Keratinocyte (primary cell): ENCODE results near the gene HEG1. TPM values are rescaled to one million over a fixed set of nuclear protein-coding genes. Genes with fewer than 3 reads are reported as not detected.

Experiments used
- DNase-seq: peaks from one replicate; pipeline ENCODE4 v3.0.0-alpha.2; 2011; ENCODE audit warnings: low read depth, missing footprints, low spot score
- FAIRE-seq: peaks from 2 replicates; lab custom pipeline; 2011; peaks lifted over from hg19 to GRCh38; lab: Jason Lieb, UNC
- H2AFZ ChIP-seq: 2 replicates; pipeline ENCODE4 v1.6.0; 2012; ENCODE audit warnings: low read length, control low read depth, inconsistent platforms; ENCODE audit not compliant: control insufficient read depth
- H3K27ac ChIP-seq: 2 replicates; pipeline ENCODE4 v1.5.1; 2011; ENCODE audit warnings: low read length; ENCODE audit not compliant: control insufficient read depth, insufficient read depth
- H3K27me3 ChIP-seq: 3 replicates; pipeline ENCODE4 v1.6.0; 2011; ENCODE audit warnings: low read length; ENCODE audit not compliant: control insufficient read depth, insufficient read depth; ENCODE audit errors: extremely low read depth
- H3K36me3 ChIP-seq, 2 experiments: 2 replicates in 1 of 2; 3 replicates in 1 of 2; pipeline ENCODE4 v1.5.1; 2011; ENCODE audit warnings: low read length in 2 of 2, mild to moderate bottlenecking in 1 of 2; ENCODE audit not compliant: control insufficient read depth in 2 of 2, insufficient read depth in 2 of 2; ENCODE audit errors: extremely low read depth in 1 of 2
- H3K4me1 ChIP-seq: 3 replicates; pipeline ENCODE4 v1.5.1; 2011; ENCODE audit warnings: low read length; ENCODE audit not compliant: control insufficient read depth, insufficient read depth; ENCODE audit errors: extremely low read depth
- H3K4me2 ChIP-seq: 3 replicates; pipeline ENCODE4 v1.6.0; 2011; ENCODE audit warnings: low read depth, low read length; ENCODE audit not compliant: control insufficient read depth, insufficient read depth; ENCODE audit errors: extremely low read depth
- H3K4me3 ChIP-seq, 3 experiments: fragments of 200-600 bp in 1 of 3; sonication (generic) in 1 of 3; 2 replicates in 2 of 3; 3 replicates in 1 of 3; pipeline ENCODE4 v1.5.1; 2011 to 2016; ENCODE audit warnings: low read length in 3 of 3, mild to moderate bottlenecking in 3 of 3, control low read depth in 2 of 3, inconsistent platforms in 1 of 3, low read depth in 1 of 3, mixed read lengths in 1 of 3, mixed run types in 1 of 3, moderate library complexity in 1 of 3; ENCODE audit not compliant: control insufficient read depth in 2 of 3, insufficient read depth in 2 of 3; ENCODE audit errors: extremely low read depth in 1 of 3
- H3K79me2 ChIP-seq: 2 replicates; pipeline ENCODE4 v1.6.0; 2012; ENCODE audit warnings: low read length; ENCODE audit not compliant: control insufficient read depth, insufficient read depth
- H3K9ac ChIP-seq: 3 replicates; pipeline ENCODE4 v1.6.0; 2011; ENCODE audit warnings: low read length; ENCODE audit not compliant: control insufficient read depth, insufficient read depth; ENCODE audit errors: extremely low read depth
- H3K9me1 ChIP-seq: 3 replicates; pipeline ENCODE4 v1.6.0; 2011; ENCODE audit warnings: low read length; ENCODE audit not compliant: control insufficient read depth, insufficient read depth; ENCODE audit errors: extremely low read depth
- H3K9me3 ChIP-seq: 2 replicates; pipeline ENCODE4 v1.5.1; 2012; ENCODE audit warnings: low read depth, low read length; ENCODE audit not compliant: control insufficient read depth
- H4K20me1 ChIP-seq: 3 replicates; pipeline ENCODE4 v1.6.0; 2011; ENCODE audit warnings: low read length; ENCODE audit not compliant: control insufficient read depth, insufficient read depth; ENCODE audit errors: extremely low read depth
- CTCF ChIP-seq, 3 experiments: IDR thresholded peaks in 1 of 3; conservative IDR thresholded peaks in 1 of 3; optimal IDR thresholded peaks in 1 of 3; 2 replicates in 2 of 3; 3 replicates in 1 of 3; pipeline versions ENCODE3 to v1.5.1; 2011; ENCODE audit warnings: low read length in 3 of 3, mild to moderate bottlenecking in 3 of 3, moderate library complexity in 2 of 3, control low read depth in 1 of 3, inconsistent platforms in 1 of 3; ENCODE audit not compliant: insufficient read depth in 2 of 3; ENCODE audit errors: extremely low read depth in 1 of 3
- EZH2 ChIP-seq: IDR thresholded peaks from one replicate; pipeline ENCODE4 v1.6.1; 2012; ENCODE audit warnings: inconsistent platforms, mild to moderate bottlenecking, low read length, moderate library complexity
- dilution Hi-C: fragments of 300-500 bp; cut with MboI; formaldehyde crosslinking; loops from one replicate; pipeline ENCODE4 v1.7.0; 2020; ENCODE audit warnings: low sequenced_read_pairs; ENCODE audit not compliant: extremely low pct_ligation_motif_present
- polyA plus RNA-seq, 5 experiments: library from polyadenylated mRNA; depleted of rRNA in 3 of 5; stranded (reverse) in 3 of 5; stranded (forward) in 1 of 5; unstranded in 1 of 5; fragments of >200 nt; gene quantifications; 1 replicate in 1 of 5; 2 replicates in 3 of 5; 3 replicates in 1 of 5; pipeline versions ENCODE4 v1.2.1 to v1.2.3, GENCODE V29; 2011 to 2012; ENCODE audit warnings: missing spikeins in 2 of 5, low read depth in 1 of 5, low replicate concordance in 1 of 5

Gene HEG1
- polyA plus RNA-seq, 1 donor (not counting 4 experiments of a cell fraction or from before 2014, with no cell fraction given), result 12.7 TPM

GRCh38 chr3:125076464-125076863 is 20.7 kb upstream of the HEG1 start:
- FAIRE-seq, result no peak
- Histone ChIP-seq H3K4me1 (peaks cover 4% of the 10 kb centered on the region), H2AFZ (no peak overlapping the region), H3K79me2 (no peaks in the 10 kb centered on the region), H4K20me1 (no peaks in the 10 kb centered on the region), H3K9me3 (no peaks in the 10 kb centered on the region), H3K27me3 (no peaks in the 10 kb centered on the region), H3K9ac (no peak overlapping the region), H3K4me2 (no peak overlapping the region), H3K4me3 (no peak overlapping the region), H3K9me1 (no peaks in the 10 kb centered on the region), H3K27ac (no peak overlapping the region), H3K36me3 (peaks cover 3% of the 10 kb centered on the region in 2 experiments)
- no peak for TF ChIP-seq CTCF (optimal IDR thresholded peaks at IDR 0.05 in 1 of 3, IDR thresholded peaks at IDR 0.05 in 1 of 3, conservative IDR thresholded peaks at IDR 0.05 in 1 of 3; ENCODE audit: extremely low read depth in 1 of 3, insufficient read depth in 2 of 3, low read length in 3 of 3)
- no peak for TF ChIP-seq EZH2
- dilution Hi-C loops, result no loop called here
- DNase-seq, result no peak

GRCh38 chr3:125075738-125076137 is 19.9 kb upstream of the HEG1 start:
- no peak for DNase-seq
- Histone ChIP-seq H3K27ac (no peak overlapping the region), H3K27me3 (no peaks in the 10 kb centered on the region), H3K36me3 (peaks cover 2 to 3% of the 10 kb centered on the region in 2 experiments), H3K4me3 (no peak overlapping the region), H3K9me3 (no peaks in the 10 kb centered on the region), H3K4me1 (peaks cover 4% of the 10 kb centered on the region), H3K4me2 (no peak overlapping the region), H3K79me2 (no peaks in the 10 kb centered on the region), H2AFZ (no peak overlapping the region), H3K9ac (no peak overlapping the region), H4K20me1 (no peaks in the 10 kb centered on the region), H3K9me1 (no peaks in the 10 kb centered on the region)
- TF ChIP-seq CTCF (optimal IDR thresholded peaks at IDR 0.05 in 1 of 3, IDR thresholded peaks at IDR 0.05 in 1 of 3, conservative IDR thresholded peaks at IDR 0.05 in 1 of 3; ENCODE audit: extremely low read depth in 1 of 3, insufficient read depth in 2 of 3, low read length in 3 of 3) (no peak), EZH2 (no peak)
- dilution Hi-C loops, result no loop called here
- no peak for FAIRE-seq
